22Rv1 (cell line): ENCODE results near the gene ASXL1.
A peak's percentile ranks its signal among the peaks of the same experiment; 100 is the strongest.

Experiments used
- H3K27ac ChIP-seq: fragments of 450-650 bp; 2 replicates; pipeline ENCODE4 v1.5.1; 2017
- CTCF ChIP-seq: fragments of 450-650 bp; IDR thresholded peaks from 2 replicates; pipeline ENCODE4 v1.5.1; 2017; ENCODE audit warnings: mild to moderate bottlenecking
- ZFX ChIP-seq: fragments of 450-650 bp; IDR thresholded peaks from 2 replicates; pipeline ENCODE4 v1.6.1; 2017; ENCODE audit warnings: antibody characterized with exemption, borderline replicate concordance

Gene ASXL1

GRCh38 chr20:32479012-32479411, 120.9 kb downstream of the ASXL1 start:
- no peak overlapping the region for H3K27ac ChIP-seq
- TF ChIP-seq ZFX (no peak), CTCF (no peak)

- TF ChIP-seq CTCF = no peak
- TF ChIP-seq ZFX = no peak
- H3K27ac ChIP-seq = no peak overlapping the region
Observed at GRCh38 chr20:32479697-32480171, 121.6 kb downstream of the ASXL1 start.

DNA sequence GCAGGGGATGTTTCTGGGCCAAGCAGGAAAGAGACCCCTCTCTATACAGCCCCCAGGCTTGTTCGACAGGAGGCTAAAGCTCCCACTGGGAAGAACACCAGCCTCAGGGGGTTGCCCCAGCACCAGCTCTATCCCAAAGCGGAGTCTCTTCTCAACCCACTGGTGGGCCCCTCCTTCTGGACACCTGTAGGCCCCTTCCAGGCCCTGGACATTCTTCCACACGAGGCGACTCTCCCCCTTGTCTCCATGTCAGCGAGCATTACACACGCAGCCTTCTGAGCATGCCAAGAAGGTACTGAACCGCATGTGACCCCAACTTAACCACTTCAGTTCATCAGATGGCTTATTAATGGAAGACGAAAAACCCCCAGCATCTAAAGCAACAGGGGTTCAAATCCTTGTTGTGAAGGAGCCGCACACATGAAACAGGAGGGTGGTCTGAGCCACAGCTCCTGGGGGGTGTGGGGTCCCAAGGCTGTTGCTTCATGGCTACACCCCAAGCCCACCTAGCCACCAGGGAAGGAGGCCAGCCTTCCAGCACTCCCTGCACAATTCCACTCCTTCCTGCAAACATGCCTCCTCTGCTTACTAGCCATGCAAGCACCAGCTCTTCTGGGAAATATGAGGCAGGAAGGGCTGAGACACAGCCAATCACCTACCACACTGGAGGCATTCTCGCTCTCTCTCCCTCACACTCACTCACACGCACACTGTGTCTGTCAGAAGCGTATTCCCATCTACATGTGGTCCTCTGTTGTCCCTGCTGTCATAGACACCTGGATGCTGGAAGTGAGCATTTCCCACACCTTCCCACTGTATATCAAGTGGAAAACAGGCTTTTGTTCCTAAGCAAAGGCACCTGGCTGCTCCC, 122.5 kb downstream of the ASXL1 start:
- TF ChIP-seq ZFX = no peak
- TF ChIP-seq CTCF = no peak
- 0 out of 2 replicates have a peak overlapping the region, but pooled peaks have one; percentile 22 for H3K27ac ChIP-seq

DNA sequence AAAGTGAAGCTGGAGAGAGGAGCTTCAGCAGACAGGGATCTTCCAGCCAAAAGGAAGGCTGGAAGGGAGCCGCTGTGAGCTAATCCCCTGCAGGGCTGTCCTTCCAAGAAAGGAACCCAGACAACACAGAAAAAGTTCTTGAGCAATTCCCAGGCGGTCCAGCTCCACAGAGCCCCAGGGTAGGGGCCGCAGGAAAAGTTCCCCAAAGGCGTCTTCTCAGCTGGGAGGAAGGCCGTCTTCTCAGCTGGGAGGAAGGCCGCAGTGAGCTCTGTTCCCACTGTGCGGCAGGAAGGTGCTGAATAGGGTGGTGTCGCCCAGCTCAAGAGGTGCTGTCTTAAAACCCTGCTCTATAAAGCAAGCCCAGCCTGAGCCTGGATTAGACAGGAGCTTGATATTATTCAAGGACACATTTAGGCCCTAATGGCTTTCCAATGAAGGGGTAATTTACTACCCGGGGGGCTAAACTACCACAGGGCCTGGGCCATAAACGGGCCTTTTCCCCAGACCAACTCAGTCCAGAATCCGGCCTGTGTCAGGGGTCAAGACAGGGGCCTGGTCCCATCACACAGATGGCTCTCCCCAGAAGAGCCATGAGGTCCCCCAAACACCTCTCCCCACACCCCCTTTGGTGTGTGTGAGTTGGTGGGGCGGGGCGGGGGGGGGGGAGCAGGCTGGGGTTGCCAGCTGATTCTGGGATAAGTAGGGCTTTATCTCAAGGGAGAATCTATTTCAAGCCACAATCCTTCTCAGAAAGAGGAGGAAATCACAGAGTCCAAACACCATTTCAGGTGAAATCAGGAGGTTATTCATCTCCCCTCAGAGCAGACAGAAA, 123.4 kb downstream of the ASXL1 start:
- peak overlapping the region; percentile 22; the same call in 1 of the 2 replicates for H3K27ac ChIP-seq
- TF ChIP-seq ZFX = no peak
- no peak for TF ChIP-seq CTCF

GRCh38 chr20:32482143-32482441, 124.0 kb downstream of the ASXL1 start:
- TF ChIP-seq ZFX (no peak), CTCF (no peak)
- peak overlapping the region; percentile 22; the same call in 1 of the 2 replicates for H3K27ac ChIP-seq

- peak overlapping the region; percentile 77 for H3K27ac ChIP-seq
- TF ChIP-seq CTCF = no peak
- TF ChIP-seq ZFX = no peak
Observed at GRCh38 chr20:32482442-32483261, 124.5 kb downstream of the ASXL1 start.
